PFSK-1 (cell line): ENCODE measurements around the gene CCDC12.

Experiments used
- POLR2AphosphoS5 ChIP-seq: IDR thresholded peaks from 2 replicates; pipeline ENCODE4 v1.6.1; 2012; ENCODE audit warnings: low read depth, mild to moderate bottlenecking, control low read depth, low read length, moderate library complexity
- REST ChIP-seq, 2 experiments: IDR thresholded peaks; 2 replicates each; pipeline versions ENCODE4 v1.6.1 to v1.8.0; 2011 to 2012; ENCODE audit warnings: low read depth in 2 of 2, low read length in 2 of 2, control low read depth in 1 of 2, inconsistent platforms in 1 of 2, mild to moderate bottlenecking in 1 of 2, moderate library complexity in 1 of 2; ENCODE audit not compliant: insufficient read depth in 1 of 2
- SIN3A ChIP-seq: IDR thresholded peaks from 2 replicates; pipeline ENCODE4 v1.6.1; 2012; ENCODE audit warnings: mild to moderate bottlenecking, low read length, moderate library complexity, borderline replicate concordance; ENCODE audit not compliant: insufficient read depth
- TAF1 ChIP-seq: IDR thresholded peaks from 2 replicates; pipeline ENCODE4 v1.6.1; 2012; ENCODE audit warnings: low read length, control low read depth, borderline replicate concordance; ENCODE audit not compliant: insufficient read depth

- TF ChIP-seq TAF1, result no peak
- no peak for TF ChIP-seq POLR2AphosphoS5
- TF ChIP-seq REST (IDR thresholded peaks at IDR 0.05; ENCODE audit: insufficient read depth in 1 of 2, low read depth in 2 of 2, low read length in 2 of 2), result no peak
- TF ChIP-seq SIN3A, result no peak
These were observed 103.0 kb downstream of the CCDC12 start for GRCh38 chr3:46873521-46873920.
